MV-4-11 (cell line): ENCODE measurements around the gene PLXDC1.
A peak's percentile ranks its signal among the peaks of the same experiment; 100 is the strongest.

Experiments
- DNase-seq: peaks from one replicate; lab custom pipeline; 2025; lab: John Stamatoyannopoulos, UW

The PLXDC1 gene

GRCh38 chr17:39151150-39151942, at the start of gene PLXDC1:
TSS of gene PLXDC1 (minus strand) at chr17:39151637. CDS start at chr17:39151437, 200 bp downstream.
- DNase-seq, result no peak

GRCh38 chr17:39200957-39201510, 49.6 kb upstream of the PLXDC1 start:
- peak; percentile 40 for DNase-seq

GRCh38 chr17:39200070-39200879, 48.8 kb upstream of the PLXDC1 start, which contains the start of gene RPL19:
TSS of gene RPL19 (plus strand) at chr17:39200283. CDS start at chr17:39200345, 62 bp downstream.
- peak; percentile 86 for DNase-seq

GRCh38 chr17:39199820-39200069, 48.3 kb upstream of the PLXDC1 start:
- peak; percentile 92 for DNase-seq

GRCh38 chr17:39198186-39198566, 46.7 kb upstream of the PLXDC1 start:
- DNase-seq, result peak; percentile 63

- DNase-seq, result no peak
These were observed 46.1 kb upstream of the PLXDC1 start, which contains the start of gene CACNB1 for GRCh38 chr17:39197380-39198185. TSS of gene CACNB1 (minus strand) at chr17:39197669. CDS start at chr17:39197495, 174 bp downstream.

GRCh38 chr17:39196808-39197291, 45.4 kb upstream of the PLXDC1 start:
- no peak for DNase-seq

GRCh38 chr17:39196241-39196807, 44.9 kb upstream of the PLXDC1 start:
- no peak for DNase-seq

- DNase-seq, result no peak
These were observed 44.2 kb upstream of the PLXDC1 start for GRCh38 chr17:39195568-39196160.

- DNase-seq, result no peak
These were observed 43.6 kb upstream of the PLXDC1 start for GRCh38 chr17:39194985-39195524.

GRCh38 chr17:39194089-39194984, 42.9 kb upstream of the PLXDC1 start:
- no peak for DNase-seq

- peak; percentile 21 for DNase-seq
These were observed 41.9 kb upstream of the PLXDC1 start for GRCh38 chr17:39193346-39193745.

- DNase-seq, result peak; percentile 9
These were observed 41.5 kb upstream of the PLXDC1 start for GRCh38 chr17:39192901-39193300.

GRCh38 chr17:39191750-39192510, 40.5 kb upstream of the PLXDC1 start:
- no peak for DNase-seq

- peak; percentile 71 for DNase-seq
These were observed 35.9 kb upstream of the PLXDC1 start for GRCh38 chr17:39187152-39187830.

- no peak for DNase-seq
These were observed 35.1 kb upstream of the PLXDC1 start for GRCh38 chr17:39186481-39187002.

- DNase-seq, result no peak
These were observed 32.3 kb upstream of the PLXDC1 start for GRCh38 chr17:39183720-39184119.

GRCh38 chr17:39183045-39183444, 31.6 kb upstream of the PLXDC1 start:
- peak; percentile 55 for DNase-seq
